Muscle layer of colon (tissue), 2 donors: Measurements from ENCODE around the gene ART1.

Experiments used
- H3K27ac ChIP-seq: one replicate; pipeline ENCODE4 v1.7.0; 2013; ENCODE audit warnings: low read depth, mild to moderate bottlenecking, low read length, moderate library complexity
- H3K27me3 ChIP-seq, 2 donors: one replicate each; pipeline ENCODE4 v1.7.0; 2013; ENCODE audit warnings: low read length in 2 of 2, mild to moderate bottlenecking in 2 of 2; ENCODE audit not compliant: insufficient read depth in 2 of 2, control insufficient read depth in 1 of 2
- H3K36me3 ChIP-seq: one replicate; pipeline ENCODE4 v1.7.0; 2013; ENCODE audit warnings: mild to moderate bottlenecking, low read length; ENCODE audit not compliant: insufficient read depth
- H3K4me1 ChIP-seq: one replicate; pipeline ENCODE4 v1.7.0; 2013; ENCODE audit warnings: mild to moderate bottlenecking, low read length; ENCODE audit not compliant: insufficient read depth
- H3K4me3 ChIP-seq, 2 donors: one replicate each; pipeline ENCODE4 v1.7.0; 2013; ENCODE audit warnings: low read length in 2 of 2, low read depth in 1 of 2, mild to moderate bottlenecking in 1 of 2, moderate library complexity in 1 of 2
- H3K9ac ChIP-seq: one replicate; pipeline ENCODE4 v1.7.0; 2013; ENCODE audit warnings: low read length
- H3K9me3 ChIP-seq: one replicate; pipeline ENCODE4 v1.7.0; 2013; ENCODE audit warnings: mild to moderate bottlenecking, low read length
- donor health status: abdominal sarcoma.
- donor health status: Adenocarcinoma of cecum.

Gene ART1

DNA sequence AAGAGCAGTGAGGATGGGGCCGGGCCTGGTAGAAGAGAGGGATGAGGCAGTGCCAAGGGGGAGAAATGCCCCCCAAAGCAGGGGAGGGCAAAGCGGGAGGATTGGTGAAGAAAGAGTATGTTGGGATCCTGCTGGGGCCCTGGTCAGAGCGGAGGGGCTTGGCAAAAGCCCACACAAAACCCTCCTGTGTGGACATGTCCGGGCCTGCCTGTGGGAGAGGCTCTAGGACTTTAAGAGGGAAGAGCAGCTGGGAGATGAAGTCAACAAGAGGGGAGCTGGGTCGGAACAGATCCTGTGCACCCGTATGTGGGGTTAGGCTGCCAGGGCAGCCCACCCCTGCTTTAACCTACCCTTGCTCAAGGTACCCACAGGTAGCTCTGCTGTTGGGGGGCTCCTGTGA is 28.9 kb upstream of the ART1 start:
- no peaks in the 10 kb centered on the region for H3K27me3 ChIP-seq
- no peaks in the 10 kb centered on the region for H3K9me3 ChIP-seq
- no peak overlapping the region for H3K27ac ChIP-seq
- H3K36me3 ChIP-seq: no peaks in the 10 kb centered on the region
- H3K9ac ChIP-seq: no peak overlapping the region
- no peaks in the 10 kb centered on the region for H3K4me1 ChIP-seq
- no peak overlapping the region for H3K4me3 ChIP-seq

DNA sequence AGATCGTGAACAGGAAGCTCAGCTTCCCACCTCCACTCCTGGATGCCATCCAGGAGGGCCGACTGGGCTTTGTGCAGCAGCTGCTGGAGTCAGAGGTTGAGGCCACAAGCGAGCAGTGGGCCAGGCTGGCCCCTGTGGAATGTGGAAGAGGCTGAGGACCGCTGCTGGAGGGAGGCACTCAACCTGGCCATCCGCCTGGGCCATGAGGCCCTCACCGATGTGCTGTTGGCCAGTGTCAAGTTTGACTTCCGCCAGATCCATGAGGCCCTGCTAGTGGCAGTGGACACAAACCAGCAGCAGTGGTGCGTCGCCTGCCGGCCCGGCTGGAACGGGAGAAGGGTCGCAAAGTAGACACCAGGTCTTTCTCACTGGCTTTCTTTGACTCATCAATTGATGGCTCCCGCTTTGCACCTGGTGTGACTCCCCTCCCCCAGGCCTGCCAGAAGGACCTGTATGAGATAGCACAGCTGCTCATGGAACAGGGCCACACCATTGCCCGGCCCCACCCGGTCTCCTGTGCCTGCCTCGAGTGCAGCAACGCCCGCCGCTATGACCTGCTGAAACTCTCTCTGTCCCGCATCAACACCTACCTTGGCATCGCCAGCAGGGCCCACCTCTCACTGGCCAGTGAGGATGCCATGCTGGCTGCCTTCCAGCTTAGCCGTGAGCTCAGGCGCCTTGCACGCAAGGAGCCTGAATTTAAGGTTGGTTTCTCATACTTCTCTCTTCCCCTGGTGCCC is 28.0 kb upstream of the ART1 start:
- no peaks in the 10 kb centered on the region for H3K36me3 ChIP-seq
- H3K4me3 ChIP-seq: no peak overlapping the region
- H3K27me3 ChIP-seq: no peaks in the 10 kb centered on the region
- H3K4me1 ChIP-seq: no peaks in the 10 kb centered on the region
- H3K9ac ChIP-seq: no peak overlapping the region
- H3K9me3 ChIP-seq: no peaks in the 10 kb centered on the region
- H3K27ac ChIP-seq: no peak overlapping the region

DNA sequence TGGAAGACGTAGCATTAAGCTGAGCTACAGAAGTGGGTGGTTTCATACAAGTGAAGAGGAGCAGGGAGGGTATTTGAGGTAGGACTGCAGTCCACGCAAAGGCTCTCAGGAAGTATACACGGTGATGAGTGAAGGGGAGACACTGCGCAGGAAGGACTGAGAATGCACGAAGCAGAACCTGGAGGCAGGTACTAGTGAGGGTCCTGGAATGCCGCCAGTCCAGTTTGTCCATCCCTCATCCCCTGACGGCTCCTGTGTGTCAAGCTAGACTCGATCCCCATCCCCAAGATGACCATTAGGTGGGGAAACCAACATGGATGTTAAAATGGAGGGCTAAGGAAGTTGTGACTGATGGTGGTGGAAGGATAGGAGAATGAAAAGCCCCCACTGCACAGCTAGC is 26.9 kb upstream of the ART1 start:
- Histone ChIP-seq H3K4me1 (no peaks in the 10 kb centered on the region), H3K9ac (no peak overlapping the region), H3K9me3 (no peaks in the 10 kb centered on the region), H3K27ac (no peak overlapping the region), H3K27me3 (no peaks in the 10 kb centered on the region), H3K36me3 (no peaks in the 10 kb centered on the region), H3K4me3 (no peak overlapping the region)

DNA sequence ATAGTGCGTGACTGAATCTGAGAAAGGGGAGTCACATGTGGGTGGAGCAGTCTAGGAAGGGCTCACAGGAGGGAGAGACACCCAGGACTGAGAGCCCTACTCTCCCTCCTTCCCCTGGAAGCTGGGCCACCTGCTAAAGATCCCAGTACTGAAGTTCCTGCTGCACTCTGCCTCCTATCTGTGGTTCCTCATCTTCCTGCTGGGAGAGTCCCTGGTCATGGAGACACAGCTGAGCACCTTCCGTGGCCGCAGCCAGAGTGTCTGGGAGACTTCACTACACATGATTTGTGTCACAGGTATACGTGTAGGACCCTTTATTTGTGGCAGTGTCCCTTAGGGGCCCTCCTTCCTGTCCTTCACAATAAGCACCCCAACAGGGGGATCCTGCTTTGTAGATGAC is 22.4 kb upstream of the ART1 start:
- Histone ChIP-seq H3K4me3 (no peak overlapping the region), H3K27ac (no peak overlapping the region), H3K27me3 (no peaks in the 10 kb centered on the region), H3K36me3 (no peaks in the 10 kb centered on the region), H3K9me3 (no peaks in the 10 kb centered on the region), H3K9ac (no peak overlapping the region), H3K4me1 (no peaks in the 10 kb centered on the region)

DNA sequence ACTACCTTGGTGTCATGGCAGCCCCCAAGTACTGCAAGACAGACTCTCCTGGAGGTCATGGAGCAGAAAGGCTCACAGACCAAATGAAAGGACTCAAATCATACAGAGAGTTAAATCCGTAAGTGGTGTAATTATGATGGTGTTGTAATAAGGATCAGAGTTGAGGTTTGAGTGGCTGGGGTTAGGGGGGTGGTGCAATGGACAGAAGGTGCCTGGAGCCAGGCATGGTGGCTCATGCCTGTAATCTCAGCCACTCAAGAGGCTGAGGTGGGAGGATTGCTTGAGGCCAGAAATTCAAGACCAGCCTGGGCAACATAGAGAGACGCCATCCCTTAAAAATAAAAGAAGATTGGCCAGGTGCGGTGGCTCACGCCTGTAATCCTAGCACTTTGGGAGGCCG is 21.8 kb upstream of the ART1 start:
- H3K9me3 ChIP-seq: no peaks in the 10 kb centered on the region
- no peak overlapping the region for H3K27ac ChIP-seq
- H3K4me1 ChIP-seq: no peaks in the 10 kb centered on the region
- H3K9ac ChIP-seq: no peak overlapping the region
- H3K4me3 ChIP-seq: no peak overlapping the region
- no peaks in the 10 kb centered on the region for H3K36me3 ChIP-seq
- H3K27me3 ChIP-seq: no peaks in the 10 kb centered on the region

DNA sequence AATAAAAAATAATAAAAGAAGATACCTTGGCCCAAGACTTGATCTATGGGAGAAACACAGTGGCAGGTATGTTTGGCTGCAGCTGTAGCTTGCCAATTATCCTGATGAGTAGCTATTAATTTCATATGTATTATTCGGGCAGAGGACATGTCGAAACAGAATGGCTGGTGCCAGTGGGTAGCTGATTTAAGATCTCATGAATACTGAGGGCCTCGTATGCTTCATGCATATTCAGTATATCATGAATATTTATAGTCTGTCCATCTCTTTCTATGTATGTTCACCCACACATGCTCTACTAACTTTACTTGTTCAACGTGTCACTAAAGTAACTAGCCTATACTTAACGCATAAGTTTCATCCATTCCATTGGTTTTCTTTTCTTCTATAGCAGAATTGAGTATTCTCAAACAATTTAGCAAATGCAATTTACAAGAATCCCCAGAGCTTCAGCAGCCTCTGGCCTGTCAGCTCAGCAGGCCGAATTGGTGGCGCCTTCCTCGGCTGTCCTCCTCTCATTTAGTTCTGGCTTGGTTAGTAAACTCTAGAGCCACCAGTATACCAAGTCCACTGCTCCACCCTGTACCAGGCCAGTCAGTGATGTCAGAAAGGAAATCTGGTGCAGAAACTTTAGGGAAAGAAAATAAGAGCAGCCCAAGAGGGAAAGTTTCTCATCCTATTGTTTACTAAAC is 21.0 kb upstream of the ART1 start:
- Histone ChIP-seq H3K4me1 (no peaks in the 10 kb centered on the region), H3K9ac (no peak overlapping the region), H3K9me3 (no peaks in the 10 kb centered on the region), H3K27me3 (no peaks in the 10 kb centered on the region), H3K4me3 (no peak overlapping the region), H3K36me3 (no peaks in the 10 kb centered on the region), H3K27ac (no peak overlapping the region)

DNA sequence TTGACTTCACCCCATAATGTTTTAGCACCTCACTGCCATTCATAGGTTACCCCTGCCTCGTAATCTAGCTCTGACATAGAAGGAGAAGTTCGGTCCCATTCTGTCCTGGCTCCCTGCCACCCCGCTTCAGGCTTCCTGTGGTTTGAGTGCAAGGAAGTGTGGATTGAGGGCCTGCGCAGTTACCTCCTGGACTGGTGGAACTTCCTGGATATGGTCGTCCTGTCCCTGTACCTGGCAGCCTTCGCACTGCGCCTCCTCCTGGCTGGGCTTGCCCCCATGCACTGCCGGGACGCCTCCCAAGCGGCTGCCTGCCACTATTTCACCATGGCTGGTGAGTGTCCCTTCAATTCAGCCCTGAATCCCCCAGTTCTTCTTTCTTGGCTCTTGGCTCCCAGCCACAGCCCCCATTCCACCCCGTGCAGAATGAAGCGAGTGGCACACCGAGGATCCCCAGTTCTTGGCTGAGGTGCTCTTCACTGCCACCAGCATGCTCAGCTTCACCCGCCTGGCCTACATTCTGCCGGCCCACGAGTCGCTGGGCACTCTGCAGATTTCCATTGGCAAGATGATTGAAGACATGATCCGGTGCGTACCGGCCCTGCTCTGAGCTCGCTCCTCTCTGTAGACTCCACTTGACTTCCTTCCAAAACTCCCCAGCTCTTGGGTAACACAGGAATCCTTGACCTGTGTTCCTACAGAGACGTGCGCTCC is 18.5 kb upstream of the ART1 start:
- Histone ChIP-seq H3K9ac (no peak overlapping the region), H3K36me3 (no peaks in the 10 kb centered on the region), H3K4me3 (no peak overlapping the region), H3K27me3 (no peaks in the 10 kb centered on the region), H3K9me3 (no peaks in the 10 kb centered on the region), H3K27ac (no peak overlapping the region), H3K4me1 (no peaks in the 10 kb centered on the region)

DNA sequence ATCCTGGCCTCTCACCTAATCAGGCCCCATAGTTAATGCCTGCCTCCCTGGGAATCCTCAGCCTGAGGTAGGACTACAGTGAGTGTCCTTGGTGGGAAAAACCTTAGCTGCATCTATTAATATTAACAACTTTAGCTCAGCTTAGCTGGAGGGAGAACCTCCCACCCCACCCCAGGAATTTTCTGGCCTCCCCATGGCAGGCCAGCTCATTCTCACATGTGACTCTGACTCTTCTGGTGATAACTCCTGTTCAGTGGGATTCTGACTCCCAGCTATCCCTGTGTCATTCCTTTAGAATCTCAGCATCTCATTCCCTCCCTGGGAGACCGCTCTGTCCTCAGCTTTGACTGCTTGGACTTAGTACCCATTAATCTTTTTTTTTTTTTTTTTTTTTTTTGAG is 17.6 kb upstream of the ART1 start:
- Histone ChIP-seq H3K27ac (no peak overlapping the region), H3K4me3 (no peak overlapping the region), H3K27me3 (no peaks in the 10 kb centered on the region), H3K9me3 (no peaks in the 10 kb centered on the region), H3K36me3 (no peaks in the 10 kb centered on the region), H3K4me1 (no peaks in the 10 kb centered on the region), H3K9ac (no peak overlapping the region)

DNA sequence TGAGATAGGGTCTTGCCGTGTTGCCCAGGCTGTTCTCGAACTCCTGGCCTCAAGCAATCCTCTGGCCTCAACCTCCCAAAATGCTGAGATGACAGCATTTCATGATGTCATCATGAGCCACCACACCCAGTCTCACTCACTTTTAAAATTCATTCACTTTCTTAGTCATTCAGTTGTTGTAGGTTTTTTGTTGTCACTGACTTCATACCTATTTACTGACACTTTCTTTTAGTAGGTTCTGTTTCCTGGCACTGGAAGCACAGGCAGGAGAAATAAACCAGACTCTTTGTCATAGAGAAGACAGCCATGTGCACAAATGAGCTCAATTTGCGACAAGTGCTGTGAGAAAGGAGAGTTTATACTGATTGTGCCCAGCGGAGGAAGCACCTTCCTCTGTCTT is 13.6 kb upstream of the ART1 start:
- Histone ChIP-seq H3K36me3 (no peaks in the 10 kb centered on the region), H3K4me1 (no peaks in the 10 kb centered on the region)

DNA sequence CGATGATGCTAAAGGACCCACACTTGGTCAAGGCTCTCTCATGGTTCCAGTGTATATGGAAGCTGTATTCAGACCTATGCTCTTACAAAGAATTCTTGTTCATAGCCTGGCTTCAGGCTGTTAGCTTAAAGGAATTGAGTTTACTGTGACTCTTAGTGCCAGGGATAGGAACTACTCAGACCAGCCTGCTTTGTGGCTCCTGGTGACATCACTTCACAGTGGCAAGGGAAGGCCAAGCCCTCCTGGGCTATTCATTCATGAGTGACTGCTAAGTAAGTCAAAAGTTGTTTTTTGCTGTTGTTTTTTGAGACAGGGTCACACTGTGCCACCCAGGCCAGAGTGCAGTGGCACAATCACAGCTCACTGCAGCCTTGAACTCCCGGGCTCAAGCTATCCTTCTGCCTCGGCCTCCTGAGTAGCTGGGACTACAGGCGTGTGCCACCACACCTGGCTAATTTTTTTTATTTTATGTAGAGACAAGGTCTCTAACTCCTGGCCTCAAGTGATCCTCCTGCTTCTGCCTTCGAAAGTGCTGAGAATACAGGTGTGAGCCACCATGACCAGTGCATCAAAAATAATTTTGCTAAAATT is 12.8 kb upstream of the ART1 start:
- no peak overlapping the region for H3K27ac ChIP-seq
- H3K4me3 ChIP-seq: no peak overlapping the region
- H3K4me1 ChIP-seq: no peaks in the 10 kb centered on the region
- H3K27me3 ChIP-seq: no peaks in the 10 kb centered on the region
- H3K36me3 ChIP-seq: no peaks in the 10 kb centered on the region
- no peaks in the 10 kb centered on the region for H3K9me3 ChIP-seq
- no peak overlapping the region for H3K9ac ChIP-seq

More for the DNA sequence above, 13.6 kb upstream of the ART1 start:
- Histone ChIP-seq H3K9me3 (no peaks in the 10 kb centered on the region), H3K9ac (no peak overlapping the region), H3K27ac (no peak overlapping the region), H3K4me3 (no peak overlapping the region), H3K27me3 (no peaks in the 10 kb centered on the region)

DNA sequence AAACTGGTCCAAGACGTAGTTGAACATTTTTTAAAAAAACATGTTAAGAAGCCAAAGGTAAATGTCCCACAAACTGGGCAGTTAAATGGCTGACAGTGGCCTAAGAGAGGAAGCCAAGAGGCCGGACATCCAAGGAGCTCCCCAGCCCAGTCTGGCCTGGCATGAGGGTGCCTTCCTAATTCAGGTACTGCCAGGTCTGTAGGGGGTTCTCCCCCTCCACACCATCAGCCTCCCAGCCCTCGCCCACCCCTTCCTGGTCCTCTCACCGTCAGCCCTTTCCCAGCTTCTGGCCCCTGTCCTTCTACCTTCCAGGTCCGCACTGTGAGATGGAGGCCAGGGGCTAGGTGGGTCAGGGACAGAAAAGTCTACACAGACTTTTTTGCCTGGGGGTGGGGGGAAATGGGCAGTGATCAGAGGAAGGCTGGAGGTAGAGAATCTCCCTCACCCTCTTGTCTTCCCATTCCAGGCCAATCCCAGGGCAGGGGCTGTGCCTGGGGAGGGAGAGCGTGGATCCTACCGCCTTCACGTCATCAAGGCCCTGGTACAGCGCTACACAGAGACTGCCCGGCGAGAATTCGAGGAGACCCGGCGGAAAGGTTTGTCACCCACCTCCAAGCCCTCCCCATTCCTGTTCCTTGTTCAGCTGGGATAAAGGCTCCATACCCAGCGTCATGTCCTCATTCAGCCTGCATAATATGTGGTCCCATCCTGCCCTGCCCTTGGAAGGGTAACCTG is 9.1 kb upstream of the ART1 start:
- H3K27me3 ChIP-seq: no peaks in the 10 kb centered on the region
- H3K9ac ChIP-seq: no peak overlapping the region
- no peaks in the 10 kb centered on the region for H3K9me3 ChIP-seq
- no peak overlapping the region for H3K4me3 ChIP-seq
- no peaks in the 10 kb centered on the region for H3K36me3 ChIP-seq
- H3K27ac ChIP-seq: no peak overlapping the region
- no peaks in the 10 kb centered on the region for H3K4me1 ChIP-seq
